Measurements from ENCODE around the gene PCLAF.

The PCLAF gene

GRCh38 chr15:64315216-64315615 is 66.0 kb downstream of the PCLAF start:
- DNase-seq (ENCODE audit: low read depth): no peak

- DNase-seq (ENCODE audit: low read depth): no peak
Observed at GRCh38 chr15:64314456-64314855, 66.8 kb downstream of the PCLAF start.

Data from activated T-cell treated with anti-CD3 and anti-CD28 coated beads for 1 hour (primary cell).